Spleen (tissue), 7 donors: ENCODE data around the gene MEF2A.
A peak's percentile ranks its signal among the peaks of the same experiment; 100 is the strongest.

Source experiments
- POLR2A ChIP-seq, 3 donors: fragments of 450-650 bp; IDR thresholded peaks; one replicate each; pipeline ENCODE4 v1.5.1; 2017; ENCODE audit warnings: antibody characterized with exemption in 3 of 3, mild to moderate bottlenecking in 1 of 3
- TF ChIP-seq, protein P1 (sequence below), 11 experiments: fragments of 200-600 bp in 7 of 11; fragments of 450-650 bp in 4 of 11; sonication (generic) in 4 of 11; IDR thresholded peaks in 8 of 11; conservative IDR thresholded peaks in 3 of 11; 1 replicate in 7 of 11; 2 replicates in 4 of 11; pipeline versions ENCODE4 v1.4.0 to v1.8.0; 2016 to 2021; ENCODE audit warnings: antibody characterized with exemption in 11 of 11, inconsistent platforms in 4 of 11, mild to moderate bottlenecking in 1 of 11
- donor health status: DM: no; HTN: no; CAD: no; lungs with moderate emphysema.
- donor health status: DM: no; HTN: no; CAD: no.
- donor health status: DM: no; HTN: no; CAD: no.

DNA sequence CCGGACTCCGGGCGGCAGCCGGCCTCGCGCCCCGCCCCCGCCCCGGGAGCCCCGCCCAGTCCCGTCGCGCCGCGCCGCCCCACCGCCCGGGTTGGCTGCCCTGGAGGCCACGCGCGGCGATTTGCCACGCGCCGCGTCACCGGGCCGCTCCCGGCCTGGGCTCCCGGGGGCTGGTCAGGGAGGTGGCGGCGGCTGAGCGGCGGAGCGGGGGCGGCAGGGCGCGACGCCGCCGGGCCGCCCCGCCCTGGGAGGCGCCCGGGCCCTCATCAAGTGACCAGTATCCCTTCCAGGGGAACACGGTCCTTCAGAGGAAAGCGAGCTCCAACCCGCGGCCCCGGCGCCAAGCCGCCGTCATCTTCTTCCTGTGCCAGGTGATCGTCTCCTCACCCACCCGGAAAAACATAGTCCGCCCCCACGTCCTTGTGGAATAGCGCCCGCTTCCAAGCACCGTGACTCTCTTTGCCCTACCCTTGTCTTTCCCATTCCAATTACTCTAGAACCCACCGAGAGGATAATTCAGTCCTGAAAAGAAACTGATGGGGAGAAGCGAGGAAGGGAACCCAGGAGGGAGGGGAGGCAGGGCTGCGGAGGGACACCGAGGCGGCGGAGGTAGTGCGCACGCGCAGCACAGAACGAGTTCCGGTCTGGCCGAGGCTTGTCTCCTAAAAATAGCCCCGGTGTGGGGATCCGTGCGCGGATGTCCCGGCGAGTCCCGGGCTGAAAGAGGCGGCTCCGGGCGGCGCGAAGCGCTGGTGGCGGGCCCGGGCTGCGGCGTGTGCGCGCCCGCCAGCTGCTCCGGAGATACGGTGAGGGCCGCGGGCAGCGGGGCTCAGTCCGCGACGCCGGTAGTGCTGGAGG lies at the start of gene MEF2A:
- TF ChIP-seq POLR2A (IDR thresholded peaks at IDR 0.05): peak; percentile 46 to 82 (median 81)
- TF ChIP-seq, protein P1, sequence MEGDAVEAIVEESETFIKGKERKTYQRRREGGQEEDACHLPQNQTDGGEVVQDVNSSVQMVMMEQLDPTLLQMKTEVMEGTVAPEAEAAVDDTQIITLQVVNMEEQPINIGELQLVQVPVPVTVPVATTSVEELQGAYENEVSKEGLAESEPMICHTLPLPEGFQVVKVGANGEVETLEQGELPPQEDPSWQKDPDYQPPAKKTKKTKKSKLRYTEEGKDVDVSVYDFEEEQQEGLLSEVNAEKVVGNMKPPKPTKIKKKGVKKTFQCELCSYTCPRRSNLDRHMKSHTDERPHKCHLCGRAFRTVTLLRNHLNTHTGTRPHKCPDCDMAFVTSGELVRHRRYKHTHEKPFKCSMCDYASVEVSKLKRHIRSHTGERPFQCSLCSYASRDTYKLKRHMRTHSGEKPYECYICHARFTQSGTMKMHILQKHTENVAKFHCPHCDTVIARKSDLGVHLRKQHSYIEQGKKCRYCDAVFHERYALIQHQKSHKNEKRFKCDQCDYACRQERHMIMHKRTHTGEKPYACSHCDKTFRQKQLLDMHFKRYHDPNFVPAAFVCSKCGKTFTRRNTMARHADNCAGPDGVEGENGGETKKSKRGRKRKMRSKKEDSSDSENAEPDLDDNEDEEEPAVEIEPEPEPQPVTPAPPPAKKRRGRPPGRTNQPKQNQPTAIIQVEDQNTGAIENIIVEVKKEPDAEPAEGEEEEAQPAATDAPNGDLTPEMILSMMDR (IDR thresholded peaks at IDR 0.05 in 8 of 11, conservative IDR thresholded peaks at IDR 0.05 in 3 of 11): peak in 1 of 11 experiments; percentile 14
